Left lung (tissue), 10 donors: Measurements from ENCODE around the gene SHC4. TPM values are rescaled to one million over a fixed set of nuclear protein-coding genes. Genes with fewer than 3 reads are reported as not detected.

Experiments used
- ATAC-seq: fragments of 200-7000 bp; cut with Tn5 transposase; one replicate; pipeline ENCODE4 v1.9.1; 2020; ENCODE audit warnings: moderate library complexity
- DNase-seq, 4 donors: peaks; one replicate each; pipeline ENCODE4 v3.0.0-alpha.2; 2013 to 2020
- H3K27ac ChIP-seq, 2 donors: fragments of 200-600 bp; sonication (generic) in 1 of 2; one replicate each; pipeline versions ENCODE4 v1.5.0 to v1.8.0; 2020 to 2021
- H3K27me3 ChIP-seq, 2 donors: fragments of 200-600 bp; sonication (generic) in 1 of 2; one replicate each; pipeline versions ENCODE4 v1.5.0 to v1.8.0; 2020 to 2021
- H3K36me3 ChIP-seq, 2 donors: fragments of 200-600 bp; sonication (generic) in 1 of 2; one replicate each; pipeline versions ENCODE4 v1.5.0 to v1.8.0; 2020 to 2021
- H3K4me1 ChIP-seq, 2 donors: fragments of 200-600 bp; one replicate each; pipeline ENCODE4 v1.8.0; 2021
- H3K4me3 ChIP-seq, 2 donors: fragments of 200-600 bp; sonication (generic) in 1 of 2; one replicate each; pipeline versions ENCODE4 v1.5.0 to v1.8.0; 2020 to 2021; ENCODE audit warnings: mild to moderate bottlenecking in 1 of 2
- H3K9me3 ChIP-seq, 2 donors: fragments of 200-600 bp; sonication (generic) in 1 of 2; one replicate each; pipeline versions ENCODE4 v1.5.0 to v1.8.0; 2020 to 2021
- intact Hi-C, 2 donors: fragments of 100-400 bp; cut with DNase I; formaldehyde crosslinking; loops; one replicate each; pipeline versions ENCODE4 v1.11.2 to v1.14.2; 2022
- polyA plus RNA-seq, 6 donors: library from polyadenylated mRNA; unstranded; fragments of 120-200 nt; gene quantifications; one replicate each; pipeline ENCODE4 v1.2.1, GENCODE V29; 2013; ENCODE audit not compliant: insufficient read length in 6 of 6
- total RNA-seq, 2 donors: library from RNA; stranded (reverse); fragmentation: NEBNext Ultra II Directional; extraction: Animal tissue kit (Norgen Biotek cat#: 25700); gene quantifications; one replicate each; pipeline ENCODE4 v1.2.1, GENCODE V29; 2021
- TF ChIP-seq, protein P1 (sequence below), 2 donors: fragments of 200-600 bp; sonication (generic) in 1 of 2; IDR thresholded peaks; one replicate each; pipeline versions ENCODE4 v1.5.0 to v1.8.0; 2021; ENCODE audit warnings: antibody characterized with exemption in 2 of 2
- donor health status: DM: no; HTN: yes; CAD: no.
- donor health status: DM: no; HTN: no; CAD: no.

Gene SHC4
- total and polyA plus RNA-seq, 8 donors = 0.44 to 1.4 (median 0.98) TPM

DNA sequence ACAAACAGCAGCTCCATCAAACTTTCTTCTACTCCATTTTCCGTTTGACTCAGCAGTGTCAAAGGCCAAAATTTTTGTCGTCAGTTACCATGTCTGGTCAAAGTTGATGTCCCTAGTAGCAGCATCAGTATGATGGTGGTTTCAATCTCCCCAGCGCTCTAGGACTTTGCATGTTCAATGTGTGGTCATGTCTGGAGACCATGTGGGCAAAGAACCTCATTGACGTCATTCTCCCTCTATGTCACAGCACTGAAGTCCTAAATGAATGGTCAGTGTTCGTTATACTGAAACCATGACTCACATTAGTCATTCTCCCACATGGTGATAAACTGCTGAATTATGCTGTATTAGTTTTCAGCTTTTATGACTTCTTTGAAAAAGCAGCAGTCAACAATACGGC lies 23.2 kb downstream of the SHC4 start:
- DNase-seq (no peak), ATAC-seq (no peak)
- Histone ChIP-seq H3K4me1 (no peaks in the 10 kb centered on the region), H3K4me3 (no peak overlapping the region), H3K27me3 (no peaks in the 10 kb centered on the region), H3K36me3 (no peaks in the 10 kb centered on the region), H3K9me3 (no peaks in the 10 kb centered on the region), H3K27ac (no peak overlapping the region)
- intact Hi-C loops = no loop called here
- TF ChIP-seq, protein P1, sequence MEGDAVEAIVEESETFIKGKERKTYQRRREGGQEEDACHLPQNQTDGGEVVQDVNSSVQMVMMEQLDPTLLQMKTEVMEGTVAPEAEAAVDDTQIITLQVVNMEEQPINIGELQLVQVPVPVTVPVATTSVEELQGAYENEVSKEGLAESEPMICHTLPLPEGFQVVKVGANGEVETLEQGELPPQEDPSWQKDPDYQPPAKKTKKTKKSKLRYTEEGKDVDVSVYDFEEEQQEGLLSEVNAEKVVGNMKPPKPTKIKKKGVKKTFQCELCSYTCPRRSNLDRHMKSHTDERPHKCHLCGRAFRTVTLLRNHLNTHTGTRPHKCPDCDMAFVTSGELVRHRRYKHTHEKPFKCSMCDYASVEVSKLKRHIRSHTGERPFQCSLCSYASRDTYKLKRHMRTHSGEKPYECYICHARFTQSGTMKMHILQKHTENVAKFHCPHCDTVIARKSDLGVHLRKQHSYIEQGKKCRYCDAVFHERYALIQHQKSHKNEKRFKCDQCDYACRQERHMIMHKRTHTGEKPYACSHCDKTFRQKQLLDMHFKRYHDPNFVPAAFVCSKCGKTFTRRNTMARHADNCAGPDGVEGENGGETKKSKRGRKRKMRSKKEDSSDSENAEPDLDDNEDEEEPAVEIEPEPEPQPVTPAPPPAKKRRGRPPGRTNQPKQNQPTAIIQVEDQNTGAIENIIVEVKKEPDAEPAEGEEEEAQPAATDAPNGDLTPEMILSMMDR (IDR thresholded peaks at IDR 0.05) = no peak

DNA sequence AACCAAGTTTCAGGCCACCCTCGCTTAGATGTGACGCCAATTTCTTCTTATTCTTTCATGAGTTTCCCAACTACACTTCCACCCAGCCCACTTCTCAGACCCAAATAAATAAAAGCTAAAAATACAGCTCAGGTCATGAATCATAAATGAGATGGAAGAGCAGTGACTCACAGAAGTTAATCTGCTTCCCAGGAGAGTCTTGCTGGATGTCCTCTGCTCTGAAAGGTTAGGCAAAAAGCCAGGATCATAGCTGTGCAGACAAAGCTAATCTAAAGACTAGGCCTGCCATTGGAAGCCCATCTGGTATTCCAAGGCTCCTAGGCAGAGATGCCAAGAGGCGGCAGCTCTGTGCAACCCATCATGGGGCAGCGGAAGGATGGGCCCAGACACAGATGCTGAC lies 24.1 kb downstream of the SHC4 start:
- TF ChIP-seq, protein P1 (IDR thresholded peaks at IDR 0.05) = no peak
- no peaks in the 10 kb centered on the region for H3K27me3 ChIP-seq
- no peak for ATAC-seq
- no peaks in the 10 kb centered on the region for H3K4me1 ChIP-seq
- no peak overlapping the region for H3K27ac ChIP-seq
- intact Hi-C loops = no loop called here
- no peak for DNase-seq
- no peaks in the 10 kb centered on the region for H3K9me3 ChIP-seq
- no peak overlapping the region for H3K4me3 ChIP-seq
- H3K36me3 ChIP-seq = no peaks in the 10 kb centered on the region

DNA sequence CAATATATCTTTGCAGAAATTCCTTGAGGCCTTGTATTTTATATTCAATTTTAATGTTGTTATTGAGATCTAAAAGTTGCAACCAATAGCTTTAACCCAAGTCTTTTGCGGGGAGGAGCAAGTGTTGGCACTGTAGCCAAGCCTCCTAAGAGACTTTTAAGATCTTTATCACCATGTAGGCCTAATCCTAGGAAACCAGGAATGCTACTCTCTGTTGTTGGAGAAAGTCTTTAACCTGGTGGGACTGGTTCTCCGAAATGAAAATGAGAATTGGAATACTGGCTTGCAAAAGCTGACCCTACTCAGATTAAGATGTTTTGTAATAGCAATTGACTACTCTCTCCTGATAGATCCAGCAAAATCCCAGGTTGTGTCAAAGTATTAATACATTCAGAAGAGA lies 25.8 kb downstream of the SHC4 start:
- Histone ChIP-seq H3K4me1 (no peaks in the 10 kb centered on the region), H3K36me3 (no peaks in the 10 kb centered on the region), H3K27me3 (no peaks in the 10 kb centered on the region), H3K4me3 (no peak overlapping the region), H3K9me3 (no peaks in the 10 kb centered on the region), H3K27ac (no peak overlapping the region)
- TF ChIP-seq, protein P1 (IDR thresholded peaks at IDR 0.05) = no peak
- ATAC-seq (no peak), DNase-seq (no peak)
- intact Hi-C loops = no loop called here

DNA sequence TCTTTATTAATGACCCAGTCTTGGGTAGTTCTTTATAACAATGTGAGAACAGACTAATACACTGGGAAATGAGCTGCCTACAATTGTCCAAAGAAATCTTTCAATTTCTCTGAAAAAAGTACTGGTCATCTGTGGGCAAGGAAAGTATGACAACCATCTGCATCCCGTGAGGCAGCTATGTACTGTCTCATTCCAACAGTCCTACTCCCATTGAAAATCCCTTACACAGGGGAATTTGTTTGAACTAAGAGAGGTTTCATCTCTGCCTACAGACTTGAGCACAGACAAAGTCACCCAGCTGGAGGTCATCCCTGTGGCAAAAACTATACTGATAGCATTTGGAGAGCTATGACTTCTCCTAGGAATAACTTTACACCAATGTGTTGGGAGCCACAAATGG lies 27.1 kb downstream of the SHC4 start:
- H3K36me3 ChIP-seq = no peaks in the 10 kb centered on the region
- intact Hi-C loops = no loop called here
- no peak overlapping the region for H3K4me3 ChIP-seq
- no peaks in the 10 kb centered on the region for H3K4me1 ChIP-seq
- DNase-seq (no peak), ATAC-seq (no peak)
- no peaks in the 10 kb centered on the region for H3K27me3 ChIP-seq
- no peak overlapping the region for H3K27ac ChIP-seq
- TF ChIP-seq, protein P1 (IDR thresholded peaks at IDR 0.05) = no peak
- no peaks in the 10 kb centered on the region for H3K9me3 ChIP-seq

DNA sequence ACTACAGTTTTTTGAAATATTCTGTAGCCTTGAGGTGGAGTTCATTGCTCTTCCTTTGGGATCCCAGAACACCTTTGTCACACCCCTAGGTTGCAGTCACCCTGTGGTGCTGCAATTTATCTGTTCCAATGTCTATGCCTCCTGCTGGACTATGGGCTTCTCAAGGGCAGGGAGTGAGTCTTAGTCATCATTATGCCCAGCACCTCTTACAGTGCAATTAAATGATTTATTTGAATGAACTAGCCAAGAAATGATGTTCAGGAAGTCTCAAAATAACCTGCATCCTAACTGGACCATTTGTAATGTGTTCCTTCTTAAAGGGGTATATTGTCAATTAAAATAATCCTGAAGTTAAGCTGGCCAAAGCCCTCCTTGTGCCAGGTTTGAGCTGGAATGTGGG lies 28.5 kb downstream of the SHC4 start:
- ATAC-seq (no peak), DNase-seq (no peak)
- Histone ChIP-seq H3K27ac (no peak overlapping the region), H3K4me1 (no peaks in the 10 kb centered on the region), H3K36me3 (no peaks in the 10 kb centered on the region), H3K9me3 (no peaks in the 10 kb centered on the region), H3K27me3 (no peaks in the 10 kb centered on the region), H3K4me3 (no peak overlapping the region)
- TF ChIP-seq, protein P1 (IDR thresholded peaks at IDR 0.05) = no peak
- intact Hi-C loops = no loop called here
